GM21447 (cell line): Measurements from ENCODE around the gene RGS6.

Experiments used
- ATAC-seq: cut with Tn5 transposase; IDR thresholded peaks from one replicate; pipeline ENCODE4 v1.9.1; 2021; ENCODE audit not compliant: unreplicated experiment

The RGS6 gene

DNA sequence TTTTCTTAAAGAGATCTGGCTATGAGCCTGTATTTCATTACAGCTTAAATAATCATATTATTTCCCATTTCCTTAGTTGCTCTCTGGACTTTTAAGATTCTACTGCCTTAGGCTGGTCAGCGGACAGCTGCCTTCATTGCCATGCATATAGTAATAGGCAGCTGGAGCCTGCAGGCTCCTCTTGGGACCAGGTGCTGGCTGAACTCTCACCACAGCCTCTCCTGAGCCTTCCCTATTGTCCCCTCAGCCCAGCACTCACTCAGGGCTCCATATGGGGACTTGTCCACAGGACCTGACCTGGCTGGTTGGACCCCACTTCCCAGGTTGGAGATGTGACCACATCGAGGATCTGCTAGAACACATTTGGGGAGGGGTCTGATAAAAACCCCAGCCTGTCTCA is 556.3 kb downstream of the RGS6 start:
- ATAC-seq: no peak

GRCh38 chr14:72492196-72492595 is 560.0 kb downstream of the RGS6 start:
- ATAC-seq: no peak

DNA sequence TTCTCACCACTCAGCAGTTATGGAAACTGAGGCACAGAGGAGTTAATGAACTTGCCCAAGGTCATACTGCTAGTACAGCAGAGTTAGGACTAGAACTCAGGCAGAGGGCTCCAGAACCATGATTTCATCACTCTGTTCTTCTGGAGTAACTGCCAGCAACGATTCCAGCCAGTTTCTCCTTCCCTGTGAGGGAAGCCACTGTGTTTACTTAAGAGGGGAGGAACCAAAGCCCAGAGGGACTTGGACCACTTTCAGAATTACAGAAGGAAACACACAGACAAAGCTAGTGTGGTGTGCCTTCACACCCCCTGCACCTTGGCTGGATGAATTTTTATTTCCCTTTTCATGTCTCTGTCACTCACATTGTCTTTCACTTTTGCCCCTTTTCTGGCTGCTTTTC is 563.4 kb downstream of the RGS6 start:
- no peak for ATAC-seq

DNA sequence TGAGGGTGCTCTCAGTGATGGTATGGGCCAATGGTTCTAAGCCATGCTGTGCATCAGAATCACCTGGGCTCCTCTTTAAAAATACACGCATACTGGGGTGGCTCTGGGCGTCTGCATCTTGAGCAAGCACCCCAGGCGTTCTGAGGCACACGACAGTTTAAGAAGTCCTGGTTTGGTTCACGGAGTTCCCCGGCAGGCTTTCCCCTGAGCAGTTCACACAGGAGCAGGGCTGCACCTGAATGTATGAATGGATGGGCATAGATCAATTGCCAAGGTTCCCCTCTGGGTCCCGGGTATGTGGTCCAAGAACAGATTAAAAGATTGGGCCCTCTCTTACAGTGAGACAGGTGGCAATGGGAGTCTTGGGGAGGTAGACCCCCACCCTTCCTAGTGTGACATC is 566.4 kb downstream of the RGS6 start:
- no peak for ATAC-seq

DNA sequence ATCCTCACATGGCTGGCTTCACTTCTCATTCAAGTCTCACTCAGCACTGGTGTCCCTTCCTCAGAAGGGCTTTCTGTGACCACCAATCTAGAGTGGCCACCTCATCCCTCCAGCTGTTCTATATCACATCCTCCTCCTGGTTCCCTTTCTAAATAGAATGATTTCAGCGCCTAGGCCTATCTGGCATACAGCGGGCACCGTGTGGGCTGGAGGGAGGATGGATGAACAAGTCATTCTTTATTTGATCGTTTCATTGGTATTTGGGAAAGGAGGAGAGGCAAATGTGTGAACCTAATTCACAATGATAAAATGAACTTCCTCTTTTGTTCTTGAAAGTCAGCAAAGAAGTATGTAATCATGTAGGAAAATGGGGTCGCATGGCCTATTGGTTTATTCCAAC is 567.5 kb downstream of the RGS6 start:
- ATAC-seq: no peak

- ATAC-seq: no peak
Observed at GRCh38 chr14:72500234-72500838, 568.1 kb downstream of the RGS6 start.

GRCh38 chr14:72501439-72501838 is 569.2 kb downstream of the RGS6 start:
- no peak for ATAC-seq

DNA sequence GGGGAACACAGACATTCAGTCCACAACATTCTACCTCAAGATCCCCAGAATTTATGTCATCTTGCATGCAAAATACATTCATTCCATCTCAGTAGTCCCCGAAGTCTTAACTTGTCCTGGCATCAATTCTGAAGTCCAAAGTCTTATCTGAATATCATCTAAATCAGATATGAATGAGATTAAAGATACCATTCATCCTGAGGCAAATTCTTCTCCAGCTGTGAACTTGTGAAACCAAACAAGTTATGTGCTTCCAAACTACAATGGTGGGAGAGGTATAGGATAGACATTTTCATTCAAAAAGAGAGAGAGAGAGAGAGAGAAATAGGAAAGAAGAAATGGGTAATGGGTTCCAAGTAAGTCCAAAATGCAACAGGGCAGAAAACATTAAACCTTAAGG is 571.0 kb downstream of the RGS6 start:
- no peak for ATAC-seq

DNA sequence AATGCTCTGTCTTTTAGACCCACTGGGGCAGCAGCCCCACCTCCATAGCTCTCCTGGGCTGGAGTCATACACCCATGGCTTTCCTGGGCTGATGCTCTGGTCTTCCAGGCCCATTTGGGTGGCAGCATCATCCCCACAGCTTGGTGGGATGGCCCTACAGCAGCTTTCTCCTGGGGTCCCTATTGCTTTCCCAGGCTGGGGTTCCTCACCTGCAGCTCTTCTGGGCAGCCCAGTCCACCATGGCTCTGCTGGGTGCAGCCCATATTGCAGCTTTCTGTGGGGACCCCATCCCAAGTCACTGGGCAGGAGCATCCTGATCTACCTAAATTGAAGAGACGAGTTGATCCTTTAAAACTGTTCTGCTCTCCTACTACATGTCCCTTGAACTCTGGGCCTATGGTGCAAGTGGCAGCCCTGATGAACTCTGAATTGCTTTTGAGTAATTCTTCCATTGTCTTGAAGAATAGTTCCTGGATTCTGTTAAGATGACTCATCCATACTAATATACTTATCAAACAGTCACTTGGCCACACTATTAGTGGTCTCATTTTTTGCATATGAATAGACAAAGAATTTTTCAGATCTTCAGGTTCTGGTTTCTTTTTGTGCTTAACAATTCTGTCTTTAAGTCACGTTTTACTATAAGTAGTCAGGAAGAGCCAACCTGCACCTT is 571.6 kb downstream of the RGS6 start:
- no peak for ATAC-seq

DNA sequence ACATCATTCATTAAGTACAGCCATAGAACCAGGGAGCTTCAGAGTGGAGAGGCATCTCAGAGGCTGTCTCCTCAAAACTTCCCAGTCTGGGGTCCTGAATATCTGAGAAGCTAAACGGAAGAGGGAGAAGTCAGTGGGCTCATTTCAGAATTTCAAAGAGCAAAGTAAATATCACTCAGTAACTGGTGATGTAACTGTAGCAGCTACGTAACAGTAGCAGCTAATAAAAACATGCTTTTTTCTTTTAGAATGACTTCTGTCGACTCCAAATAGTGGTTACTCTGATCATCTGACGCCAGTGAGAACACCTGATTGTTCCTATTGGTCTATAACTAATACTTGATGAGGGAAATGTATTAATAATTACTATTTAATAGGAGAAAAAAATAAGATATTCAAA is 578.3 kb downstream of the RGS6 start:
- no peak for ATAC-seq

DNA sequence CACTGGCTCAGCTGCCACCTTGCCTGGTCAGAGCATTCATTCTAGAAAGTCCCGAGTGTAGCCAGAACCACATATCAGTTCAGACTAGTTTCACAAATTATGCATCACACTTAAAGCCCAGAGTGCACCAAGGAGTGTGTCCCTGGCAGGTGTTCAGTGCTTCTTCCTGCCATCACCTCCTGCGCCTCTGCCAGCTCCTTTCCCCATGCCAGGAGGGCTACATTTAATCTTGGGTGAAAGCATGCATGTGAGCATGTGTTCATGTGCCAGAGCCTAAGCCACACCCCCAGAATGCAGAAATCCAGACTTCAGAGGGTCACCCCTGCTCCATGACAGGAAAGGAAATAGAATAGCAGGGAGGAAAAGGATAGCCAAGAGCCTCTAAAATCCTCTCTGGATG is 580.1 kb downstream of the RGS6 start:
- ATAC-seq: no peak

DNA sequence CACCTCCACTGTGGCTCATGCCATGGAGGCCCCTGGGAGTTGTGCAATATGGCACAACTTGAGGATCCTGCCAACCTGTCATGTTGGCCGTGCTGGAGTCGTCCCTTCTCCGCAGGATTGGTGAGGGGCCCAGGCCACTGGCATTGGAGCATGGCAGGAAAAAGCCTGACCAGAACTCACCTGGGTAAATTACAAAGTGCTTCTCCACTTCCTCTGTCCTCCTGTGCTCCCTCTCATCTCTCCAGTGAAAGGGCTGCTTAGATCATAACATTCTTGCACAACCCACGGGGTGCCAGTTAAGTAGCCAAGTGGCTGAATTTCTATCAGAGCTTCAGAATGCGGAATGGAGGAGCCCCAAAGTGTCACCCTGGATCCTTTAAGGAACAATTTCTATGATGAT is 580.7 kb downstream of the RGS6 start:
- ATAC-seq: no peak

- ATAC-seq: no peak
Observed at GRCh38 chr14:72513346-72513745, 581.1 kb downstream of the RGS6 start.

GRCh38 chr14:72513965-72514659 is 581.9 kb downstream of the RGS6 start:
- ATAC-seq: no peak

DNA sequence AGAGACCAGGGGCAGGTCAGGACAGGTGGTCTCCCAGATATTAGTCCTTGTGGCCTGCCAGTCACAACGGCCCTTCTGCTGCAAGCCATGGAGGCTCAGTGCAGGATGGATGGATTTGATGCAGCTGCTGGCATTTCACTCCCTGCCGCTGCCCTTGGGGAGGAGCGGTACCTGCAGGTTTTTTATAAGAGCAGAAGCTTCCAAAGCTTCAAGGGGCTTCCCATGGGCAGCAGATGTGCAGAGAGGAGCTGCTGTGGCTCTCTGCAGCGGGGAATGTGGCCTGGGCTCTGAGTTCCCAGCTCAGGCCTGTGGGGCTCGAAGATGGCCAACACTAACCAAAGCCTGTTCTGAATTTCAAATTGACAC is 582.4 kb downstream of the RGS6 start:
- no peak for ATAC-seq

DNA sequence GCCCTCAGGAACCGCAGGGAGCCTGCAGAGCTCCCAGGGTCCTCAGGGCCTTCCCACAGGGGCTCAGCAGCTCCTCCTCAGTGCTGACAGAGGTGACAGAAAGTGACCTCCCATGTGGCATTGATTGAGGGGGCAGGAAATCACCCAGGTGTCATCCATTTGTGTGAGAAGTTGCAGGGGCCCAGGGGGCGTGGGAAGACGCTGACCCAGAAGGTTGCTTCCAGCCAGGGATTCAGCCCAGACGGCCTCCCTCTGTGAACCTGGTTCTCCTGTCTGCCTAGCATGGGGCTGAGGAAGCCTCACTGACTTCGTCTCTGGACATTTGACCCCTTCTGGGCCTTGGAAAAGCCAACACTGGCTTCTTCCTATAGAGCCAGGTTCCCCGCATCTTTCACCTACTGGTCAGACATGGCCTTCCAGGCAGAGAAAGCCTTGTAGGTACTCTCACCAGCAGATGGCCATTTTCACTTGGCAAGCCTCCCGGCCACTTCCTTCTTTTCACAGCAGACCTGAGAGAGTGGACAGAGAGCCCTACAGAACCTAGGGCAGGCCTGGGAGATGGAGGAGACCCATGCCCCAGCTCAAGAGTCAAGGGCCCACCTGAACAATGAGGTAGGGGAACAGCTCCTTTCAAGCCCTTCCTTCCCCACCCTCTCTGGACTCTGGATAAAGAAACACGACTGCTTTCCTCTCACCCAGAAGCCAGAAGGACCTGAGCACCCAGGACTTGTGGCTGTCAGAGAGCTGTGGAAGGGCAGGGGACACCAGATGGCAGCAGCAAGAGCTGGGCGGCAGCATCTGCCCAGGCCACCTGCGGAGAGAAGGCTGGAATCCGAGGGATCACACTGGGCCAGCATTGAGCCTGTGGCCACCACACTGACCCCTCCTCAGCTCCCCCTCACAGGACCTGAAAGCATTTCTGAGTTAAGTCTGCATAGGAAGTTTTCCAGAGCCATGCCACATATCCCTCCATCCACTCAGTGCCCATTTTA is 583.8 kb downstream of the RGS6 start:
- ATAC-seq: no peak

DNA sequence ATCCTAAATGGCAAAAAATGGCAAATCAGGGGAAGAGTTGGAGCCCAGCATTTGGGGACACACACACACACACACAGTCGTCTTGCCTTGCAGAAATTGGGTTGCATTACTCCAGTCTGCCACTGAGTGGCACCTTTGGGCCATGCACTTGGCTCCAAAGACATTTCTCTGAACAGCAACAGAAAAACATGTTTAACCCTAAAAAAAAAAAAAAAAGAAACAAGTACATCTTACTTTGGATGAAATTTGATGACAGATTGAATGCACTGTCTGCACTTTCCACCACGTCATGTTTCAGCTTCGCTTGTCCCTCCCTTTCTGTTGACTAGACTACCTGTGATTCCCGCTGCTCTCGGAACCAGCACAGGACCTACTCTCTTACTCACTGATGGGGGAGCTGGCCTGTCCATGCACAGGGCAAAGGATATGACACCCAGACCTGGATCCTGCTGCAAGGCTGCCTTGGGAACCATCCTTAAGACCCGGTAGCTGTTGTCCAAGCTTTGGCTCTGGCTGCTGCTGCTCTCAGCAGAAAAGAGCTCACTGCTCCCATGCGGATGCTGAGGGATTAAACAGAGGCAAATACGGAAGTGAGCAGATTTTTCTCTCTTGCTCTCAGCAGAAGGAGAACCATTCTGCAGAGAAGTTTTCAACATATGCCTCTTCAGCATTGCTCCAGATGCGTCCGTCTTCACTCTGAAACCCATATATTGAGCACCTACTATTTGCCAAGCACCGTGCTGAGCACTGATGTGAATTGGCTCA is 584.9 kb downstream of the RGS6 start:
- no peak for ATAC-seq

DNA sequence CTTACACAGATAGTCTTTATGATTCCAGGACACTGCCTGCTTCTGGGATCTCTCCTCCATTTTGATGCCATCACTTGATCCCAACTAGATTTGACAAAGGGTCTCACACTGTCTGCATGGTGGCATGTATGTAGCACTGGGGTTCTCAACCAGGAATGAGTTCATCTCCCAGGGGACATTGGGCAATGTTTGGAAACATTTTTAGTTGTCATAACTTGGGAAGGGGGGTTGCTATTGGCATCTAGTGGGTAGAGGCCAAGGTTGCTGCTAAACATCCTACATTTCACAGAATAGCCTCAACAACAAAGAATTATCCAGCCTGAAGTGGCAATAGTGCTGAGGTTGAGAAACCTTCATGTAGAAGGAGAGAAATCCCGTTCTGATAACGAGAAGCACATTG is 585.5 kb downstream of the RGS6 start:
- ATAC-seq: no peak

DNA sequence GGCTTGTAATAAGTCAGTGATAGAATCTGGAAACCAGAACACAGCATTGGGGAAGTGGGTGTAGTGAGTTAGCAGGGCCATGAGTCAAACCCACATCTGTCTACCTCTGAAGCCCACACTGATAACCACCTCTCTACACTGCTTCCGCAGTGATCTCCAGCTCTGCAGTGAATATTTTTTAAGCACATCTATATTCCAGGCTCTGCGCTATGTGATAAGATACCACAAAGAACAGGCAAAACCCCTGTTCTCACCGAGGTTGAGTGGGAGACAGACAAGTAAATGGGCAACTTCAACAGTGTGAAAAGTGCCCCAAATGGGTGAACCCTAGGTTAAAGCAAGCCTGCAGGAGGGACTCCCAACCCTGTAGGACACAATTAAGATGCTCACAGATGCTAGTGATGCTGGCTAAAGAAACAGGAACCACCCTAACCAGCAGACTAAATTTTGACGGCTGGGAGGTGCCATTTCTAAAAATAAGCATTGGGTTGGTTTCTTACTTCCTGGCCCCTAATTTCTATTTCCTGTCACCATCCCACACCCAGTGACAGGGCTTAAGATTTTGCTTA is 586.7 kb downstream of the RGS6 start:
- peak; percentile 72 for ATAC-seq

DNA sequence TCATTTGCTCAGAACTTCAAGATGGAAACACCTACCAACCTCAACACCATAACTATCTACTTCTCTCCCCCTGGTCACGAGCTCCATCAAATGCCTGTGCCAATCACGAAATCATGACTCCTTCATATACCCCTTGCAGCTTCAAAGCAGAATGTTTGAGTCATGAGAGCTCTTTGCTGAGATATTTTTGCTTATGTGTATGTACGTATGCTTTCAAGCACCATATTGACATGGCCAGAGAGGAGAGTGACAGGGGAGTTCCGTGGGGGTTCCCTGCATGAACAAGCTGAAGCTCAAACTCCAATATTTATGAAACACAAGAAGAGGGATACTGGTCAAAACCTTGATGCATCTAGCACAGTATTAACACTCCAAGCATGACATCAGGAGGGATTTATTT is 587.3 kb downstream of the RGS6 start:
- ATAC-seq: peak; percentile 15
